Stimulated activated memory B cell treated with anti-CD40 and anti-IgM and Interleukin-4, amounts not matched to agents 10 μg/mL and 1 μg/mL and 100 μg/mL, for 72 hours (primary cell): ENCODE results near the gene WWOX.

ENCODE experiments used
- ATAC-seq: fragments of 150-1000 bp; cut with Tn5 transposase; 2 replicates; pipeline ENCODE4 v1.10.0; 2021
- H3K27ac Mint-ChIP-seq: one replicate; pipeline ENCODE4 v1.8.0; 2022; ENCODE audit warnings: mild to moderate bottlenecking, mixed read lengths
- H3K27me3 Mint-ChIP-seq: one replicate; pipeline ENCODE4 v1.8.0; 2022; ENCODE audit warnings: mixed read lengths
- H3K36me3 Mint-ChIP-seq: one replicate; pipeline ENCODE4 v1.8.0; 2022; ENCODE audit warnings: mixed read lengths
- H3K4me1 Mint-ChIP-seq: one replicate; pipeline ENCODE4 v1.8.0; 2022; ENCODE audit warnings: mixed read lengths
- H3K4me3 Mint-ChIP-seq: one replicate; pipeline ENCODE4 v1.8.0; 2022; ENCODE audit warnings: mild to moderate bottlenecking, moderate library complexity, mixed read lengths
- H3K9me3 Mint-ChIP-seq: one replicate; pipeline ENCODE4 v1.8.0; 2022; ENCODE audit warnings: mixed read lengths

WWOX gene

DNA sequence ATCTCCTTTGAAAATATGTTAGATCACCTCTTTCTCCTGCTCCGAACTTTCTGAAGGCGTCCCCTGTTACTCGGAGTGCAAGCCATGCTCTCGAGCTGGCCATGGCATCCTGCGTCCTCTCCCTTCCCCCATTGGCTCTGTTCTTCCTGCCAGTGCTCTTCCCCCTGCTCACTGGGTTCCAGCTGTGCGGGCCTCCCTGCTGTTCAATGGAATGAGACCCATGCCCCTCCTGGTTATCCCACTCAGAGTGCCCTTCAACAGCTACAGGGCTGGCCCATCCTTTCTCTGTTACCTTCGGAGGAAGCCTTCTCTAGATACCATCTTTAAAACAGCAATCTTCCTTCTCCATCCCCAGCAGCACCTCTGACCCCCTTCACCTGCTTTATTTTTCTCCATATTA, 996.8 kb downstream of the WWOX start:
- Mint-ChIP-seq H3K27ac (no peak overlapping the region), H3K4me1 (peaks cover 31% of the 10 kb centered on the region)

DNA sequence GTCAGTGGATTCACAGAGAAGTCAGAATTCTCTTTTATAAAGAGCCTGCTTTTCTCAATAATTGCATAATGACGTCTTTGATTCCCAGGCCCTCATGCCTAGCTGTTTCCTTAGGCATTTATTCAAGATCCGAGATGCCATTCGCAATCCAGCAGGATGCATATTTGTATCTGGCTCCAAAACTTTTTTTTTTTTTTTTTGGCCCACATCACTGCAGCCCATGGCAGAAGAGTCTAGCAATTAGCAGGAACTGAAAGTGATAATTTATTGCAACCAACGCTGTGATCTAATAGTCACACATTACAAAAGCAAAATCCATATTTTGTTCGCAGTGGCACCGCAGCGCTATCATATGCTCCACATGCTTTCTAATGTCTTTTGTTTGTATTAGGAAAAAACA, 997.7 kb downstream of the WWOX start:
- Mint-ChIP-seq H3K4me3 (no peak overlapping the region), H3K36me3 (peaks cover 9% of the 10 kb centered on the region), H3K4me1 (peaks cover 33% of the 10 kb centered on the region), H3K27me3 (peaks cover 29% of the 10 kb centered on the region), H3K27ac (no peak overlapping the region), H3K9me3 (no peaks in the 10 kb centered on the region)
- no peak for ATAC-seq

More for the DNA sequence above, 996.8 kb downstream of the WWOX start:
- H3K9me3 Mint-ChIP-seq, result no peaks in the 10 kb centered on the region
- ATAC-seq, result no peak
- H3K4me3 Mint-ChIP-seq, result no peak overlapping the region
- H3K36me3 Mint-ChIP-seq, result peaks cover 9% of the 10 kb centered on the region
- peaks cover 29% of the 10 kb centered on the region for H3K27me3 Mint-ChIP-seq

DNA sequence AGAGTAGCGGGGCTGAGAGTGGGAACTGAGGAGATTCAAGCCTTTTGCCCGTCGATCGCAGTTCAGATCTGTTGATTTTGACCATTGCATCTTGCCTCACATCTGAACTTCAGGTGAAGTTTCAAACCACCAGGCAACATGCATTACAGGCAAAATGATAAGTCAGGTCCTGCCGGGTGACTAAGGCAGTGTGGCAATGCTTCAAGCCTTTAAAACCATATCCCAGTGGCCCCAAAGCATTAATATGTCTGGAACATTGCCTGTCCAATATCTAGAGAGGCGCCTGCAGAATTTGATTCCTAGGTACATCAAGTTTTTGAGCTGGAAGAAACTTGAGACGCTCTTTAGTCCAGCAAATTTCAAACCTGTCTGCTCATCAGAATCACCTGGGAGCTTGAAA, 998.3 kb downstream of the WWOX start:
- Mint-ChIP-seq H3K27ac (no peak overlapping the region), H3K4me1 (peaks cover 33% of the 10 kb centered on the region), H3K36me3 (peaks cover 9% of the 10 kb centered on the region), H3K9me3 (no peaks in the 10 kb centered on the region), H3K27me3 (peaks cover 29% of the 10 kb centered on the region), H3K4me3 (no peak overlapping the region)
- ATAC-seq, result no peak

DNA sequence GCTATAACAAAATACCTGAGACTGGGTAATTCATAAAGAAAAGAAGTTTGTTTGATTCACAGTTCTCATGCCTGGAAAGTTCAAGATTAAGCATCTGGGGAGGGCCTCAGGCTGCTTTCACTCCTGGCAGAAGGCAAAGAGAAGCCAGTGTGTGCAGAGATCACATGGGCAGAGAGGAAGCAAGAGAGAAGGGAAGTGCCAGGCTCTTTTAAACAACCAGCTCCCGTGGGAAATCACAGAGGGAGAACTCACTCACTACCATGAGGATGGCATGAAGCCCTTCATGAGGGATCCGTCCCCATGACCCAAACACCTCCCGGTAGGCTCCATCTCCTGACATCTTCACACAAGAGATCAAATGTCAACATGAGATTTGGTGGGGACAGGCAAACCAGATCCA, 999.5 kb downstream of the WWOX start:
- Mint-ChIP-seq H3K4me3 (no peak overlapping the region), H3K9me3 (no peaks in the 10 kb centered on the region)

DNA sequence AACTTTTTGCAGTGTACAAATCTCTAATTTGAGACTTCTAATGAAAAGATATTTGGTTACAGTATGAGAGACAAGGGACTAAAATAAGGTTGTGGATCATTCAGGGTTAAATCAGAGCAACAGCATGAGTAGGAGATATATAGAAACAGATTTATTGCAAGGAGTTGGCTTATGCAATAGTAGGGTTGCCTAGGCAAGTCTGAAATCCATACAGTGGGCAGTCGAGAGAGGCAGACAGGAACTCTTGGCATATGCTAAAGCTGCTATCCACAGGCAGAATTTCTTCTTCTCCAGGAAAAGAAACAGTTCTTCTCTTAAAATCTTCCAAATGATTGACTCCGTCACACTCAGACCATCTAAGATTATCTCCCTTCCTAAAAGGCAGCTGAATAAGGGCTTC, 1000.3 kb downstream of the WWOX start:
- no peak for ATAC-seq
- H3K27me3 Mint-ChIP-seq, result peaks cover 29% of the 10 kb centered on the region
- H3K4me3 Mint-ChIP-seq, result no peak overlapping the region
- H3K36me3 Mint-ChIP-seq, result peaks cover 9% of the 10 kb centered on the region
- H3K27ac Mint-ChIP-seq, result no peak overlapping the region
- H3K9me3 Mint-ChIP-seq, result no peaks in the 10 kb centered on the region
- H3K4me1 Mint-ChIP-seq, result peaks cover 17% of the 10 kb centered on the region

More for the DNA sequence above, 999.5 kb downstream of the WWOX start:
- Mint-ChIP-seq H3K27me3 (peaks cover 29% of the 10 kb centered on the region), H3K27ac (no peak overlapping the region), H3K36me3 (peaks cover 9% of the 10 kb centered on the region), H3K4me1 (peaks cover 21% of the 10 kb centered on the region)
- ATAC-seq, result no peak

DNA sequence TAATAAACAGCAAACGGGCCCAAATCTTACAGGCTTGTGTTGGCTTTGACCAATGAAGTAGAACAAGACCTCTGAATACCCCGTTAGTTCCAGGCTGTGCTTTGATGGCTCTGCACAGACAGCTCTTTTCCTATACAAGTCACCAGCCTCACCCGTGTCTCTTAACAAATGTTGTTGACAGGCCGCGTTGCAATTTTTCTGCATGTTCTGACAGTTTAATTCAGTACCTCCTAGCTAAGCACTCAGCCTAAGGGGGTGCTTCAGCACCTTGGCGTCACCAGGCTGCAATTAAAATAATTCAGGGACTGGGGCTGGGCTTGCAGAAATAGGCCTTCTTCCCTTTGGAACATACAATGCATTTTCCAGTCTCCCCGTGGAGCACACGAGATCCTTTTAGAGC, 1001.0 kb downstream of the WWOX start:
- Mint-ChIP-seq H3K27ac (no peak overlapping the region), H3K4me1 (peaks cover 17% of the 10 kb centered on the region), H3K4me3 (no peak overlapping the region), H3K36me3 (peaks cover 9% of the 10 kb centered on the region), H3K9me3 (no peaks in the 10 kb centered on the region), H3K27me3 (peaks cover 29% of the 10 kb centered on the region)
- ATAC-seq, result no peak

DNA sequence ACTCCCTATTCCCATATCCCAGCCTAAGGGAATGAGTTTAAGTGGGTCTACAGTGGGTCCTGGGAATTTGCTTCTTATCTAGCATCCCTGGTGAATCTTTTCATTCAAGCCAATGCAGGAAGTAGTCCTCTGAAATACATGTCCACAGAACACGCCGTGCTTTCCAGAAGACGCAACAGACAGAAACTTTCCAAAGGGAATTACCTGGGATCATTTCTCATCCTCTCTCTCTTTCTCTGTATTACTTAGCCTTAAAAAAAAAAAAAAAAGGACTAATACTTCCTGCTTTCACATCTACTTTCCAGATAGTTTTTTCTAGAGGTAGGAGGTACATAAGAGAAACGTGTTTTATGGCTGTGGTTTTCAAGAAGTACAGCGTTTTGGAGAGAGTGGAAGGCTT, 1002.0 kb downstream of the WWOX start:
- no peaks in the 10 kb centered on the region for H3K9me3 Mint-ChIP-seq
- peaks cover 12% of the 10 kb centered on the region for H3K4me1 Mint-ChIP-seq
- peaks cover 4% of the 10 kb centered on the region for H3K36me3 Mint-ChIP-seq
- no peak overlapping the region for H3K4me3 Mint-ChIP-seq
- H3K27me3 Mint-ChIP-seq, result peaks cover 21% of the 10 kb centered on the region
- no peak overlapping the region for H3K27ac Mint-ChIP-seq
- no peak for ATAC-seq

DNA sequence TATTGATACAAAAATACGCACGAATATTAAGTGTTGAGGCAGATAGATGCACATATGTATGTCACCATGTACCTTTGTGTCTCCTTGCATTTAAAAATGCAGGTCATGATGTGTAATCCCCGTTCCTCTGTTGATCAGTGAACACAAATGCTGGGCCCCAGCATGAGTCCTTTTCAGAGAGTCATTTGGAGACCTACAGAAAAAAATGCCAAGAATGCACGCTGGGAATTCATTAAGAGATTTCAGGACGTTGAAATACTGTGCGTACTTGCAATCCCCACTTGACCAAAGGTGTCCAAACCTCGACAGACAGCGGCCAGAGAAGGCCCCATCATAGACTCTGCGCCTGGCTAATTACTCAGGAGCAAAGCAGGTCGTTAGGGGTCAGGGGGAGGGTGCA, 1005.1 kb downstream of the WWOX start:
- ATAC-seq, result no peak

DNA sequence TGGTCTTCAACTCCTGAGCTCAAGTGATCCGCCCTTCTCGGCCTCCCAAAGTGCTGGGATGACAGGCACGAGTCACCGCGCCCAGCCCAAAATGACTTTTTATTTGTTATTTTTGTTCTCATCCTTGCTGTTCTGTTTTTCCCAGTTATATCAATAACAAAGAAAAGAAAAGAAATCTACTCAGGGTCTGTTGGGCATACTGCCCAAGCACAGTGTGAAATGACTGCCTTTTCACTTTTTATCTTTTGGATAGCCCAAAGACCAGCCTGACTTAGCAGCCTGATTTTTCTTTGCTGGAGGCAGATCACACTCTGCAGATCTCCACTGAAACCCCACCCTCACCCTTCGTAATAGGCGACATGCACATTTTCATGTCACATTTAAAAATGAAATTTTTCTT, 1007.8 kb downstream of the WWOX start:
- peaks cover 17% of the 10 kb centered on the region for H3K27me3 Mint-ChIP-seq
- H3K27ac Mint-ChIP-seq, result no peak overlapping the region
- H3K4me3 Mint-ChIP-seq, result no peak overlapping the region
- H3K36me3 Mint-ChIP-seq, result no peaks in the 10 kb centered on the region
- H3K4me1 Mint-ChIP-seq, result no peaks in the 10 kb centered on the region
- H3K9me3 Mint-ChIP-seq, result no peaks in the 10 kb centered on the region
- ATAC-seq, result no peak

More for the DNA sequence above, 1005.1 kb downstream of the WWOX start:
- H3K27ac Mint-ChIP-seq, result no peak overlapping the region
- H3K9me3 Mint-ChIP-seq, result no peaks in the 10 kb centered on the region
- peaks cover 5% of the 10 kb centered on the region for H3K4me1 Mint-ChIP-seq
- no peaks in the 10 kb centered on the region for H3K36me3 Mint-ChIP-seq
- H3K27me3 Mint-ChIP-seq, result peaks cover 17% of the 10 kb centered on the region
- no peak overlapping the region for H3K4me3 Mint-ChIP-seq

DNA sequence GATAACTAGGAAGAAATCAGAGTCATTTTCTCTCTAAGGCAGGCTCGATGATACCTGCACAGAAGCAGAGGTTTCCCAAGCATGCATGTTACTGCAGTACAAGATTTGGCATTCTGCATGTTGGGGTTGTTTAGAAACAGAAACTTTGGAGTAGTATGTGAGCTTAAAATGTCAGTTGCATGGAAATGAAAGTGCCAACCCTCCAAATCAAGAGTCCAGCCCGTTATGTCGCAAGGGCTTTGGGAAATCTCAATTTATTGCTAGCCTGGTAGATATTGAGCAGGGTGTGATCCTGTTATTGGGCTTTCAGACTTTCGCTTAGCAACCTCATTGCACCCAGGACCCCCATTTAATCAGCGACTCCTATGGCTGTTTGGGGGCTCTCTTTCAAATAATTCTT, 1010.3 kb downstream of the WWOX start:
- Mint-ChIP-seq H3K27me3 (peaks cover 17% of the 10 kb centered on the region), H3K9me3 (no peaks in the 10 kb centered on the region), H3K4me1 (no peaks in the 10 kb centered on the region), H3K36me3 (no peaks in the 10 kb centered on the region), H3K27ac (no peak overlapping the region), H3K4me3 (no peak overlapping the region)
- ATAC-seq, result no peak

DNA sequence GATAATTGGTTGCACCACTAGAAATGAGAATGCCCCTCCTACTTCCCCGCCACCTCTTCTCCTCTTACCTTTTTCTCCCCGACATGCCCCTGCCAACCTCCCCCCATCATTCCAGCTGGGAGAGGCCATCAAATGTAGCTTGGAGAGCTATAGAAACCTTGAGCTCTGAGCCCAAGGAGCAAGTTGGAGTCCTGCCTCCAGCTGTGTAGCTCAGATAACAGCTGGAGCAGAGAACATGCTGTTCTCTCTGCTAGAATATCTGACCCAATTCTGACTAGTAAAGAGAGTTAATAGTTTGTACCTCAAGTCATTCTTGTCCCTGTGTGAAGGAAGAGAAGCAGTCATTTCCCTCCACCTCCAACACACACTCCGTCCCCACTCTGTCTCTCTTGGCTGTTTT, 1010.8 kb downstream of the WWOX start:
- no peak overlapping the region for H3K27ac Mint-ChIP-seq
- H3K4me3 Mint-ChIP-seq, result no peak overlapping the region
- no peaks in the 10 kb centered on the region for H3K9me3 Mint-ChIP-seq

DNA sequence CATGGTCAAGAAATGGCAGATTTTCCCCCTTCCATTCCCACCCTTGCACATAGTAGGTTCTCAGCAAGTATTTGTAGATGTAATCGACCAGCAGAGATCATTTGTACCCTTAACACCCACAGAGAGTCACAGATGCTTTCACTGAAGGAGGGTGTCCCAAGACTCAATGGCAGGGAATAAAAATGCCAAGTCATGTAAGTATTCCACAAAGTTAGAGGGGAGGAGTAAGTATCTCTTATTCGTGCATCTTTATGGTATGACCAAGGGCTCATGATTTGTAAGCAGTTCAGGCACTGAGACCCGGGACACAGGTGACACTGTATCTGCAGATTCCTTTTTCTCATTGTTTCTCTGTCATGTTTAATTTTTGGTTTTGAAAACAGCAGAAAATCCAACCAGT, 1011.5 kb downstream of the WWOX start:
- ATAC-seq, result no peak
- Mint-ChIP-seq H3K36me3 (no peaks in the 10 kb centered on the region), H3K27ac (no peak overlapping the region), H3K9me3 (no peaks in the 10 kb centered on the region), H3K27me3 (peaks cover 17% of the 10 kb centered on the region), H3K4me1 (no peaks in the 10 kb centered on the region), H3K4me3 (no peak overlapping the region)

More for the DNA sequence above, 1010.8 kb downstream of the WWOX start:
- H3K27me3 Mint-ChIP-seq, result peaks cover 17% of the 10 kb centered on the region
- no peak for ATAC-seq
- no peaks in the 10 kb centered on the region for H3K4me1 Mint-ChIP-seq
- no peaks in the 10 kb centered on the region for H3K36me3 Mint-ChIP-seq

DNA sequence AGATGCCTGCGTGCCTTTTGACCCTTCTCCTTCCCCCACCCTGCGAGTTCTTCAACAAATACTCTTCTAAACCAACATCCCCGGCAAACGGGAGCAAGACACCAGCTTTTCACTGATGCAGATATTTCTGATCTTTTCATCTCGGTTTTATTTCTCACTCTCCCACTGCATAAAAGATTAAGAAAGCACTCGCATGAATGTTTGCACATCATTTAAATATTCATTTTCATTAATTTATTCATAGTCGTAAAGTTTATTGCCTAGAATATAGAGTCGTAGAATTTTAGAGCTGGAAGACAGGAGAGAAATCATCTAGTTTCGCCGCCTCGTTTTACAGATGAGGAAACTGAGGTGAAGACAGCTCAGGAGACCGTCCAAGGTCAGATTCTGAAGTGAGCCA, 1013.0 kb downstream of the WWOX start:
- H3K36me3 Mint-ChIP-seq, result no peaks in the 10 kb centered on the region
- no peaks in the 10 kb centered on the region for H3K4me1 Mint-ChIP-seq
- ATAC-seq, result no peak
- no peaks in the 10 kb centered on the region for H3K9me3 Mint-ChIP-seq
- no peak overlapping the region for H3K27ac Mint-ChIP-seq
- no peak overlapping the region for H3K4me3 Mint-ChIP-seq
- H3K27me3 Mint-ChIP-seq, result peaks cover 17% of the 10 kb centered on the region

DNA sequence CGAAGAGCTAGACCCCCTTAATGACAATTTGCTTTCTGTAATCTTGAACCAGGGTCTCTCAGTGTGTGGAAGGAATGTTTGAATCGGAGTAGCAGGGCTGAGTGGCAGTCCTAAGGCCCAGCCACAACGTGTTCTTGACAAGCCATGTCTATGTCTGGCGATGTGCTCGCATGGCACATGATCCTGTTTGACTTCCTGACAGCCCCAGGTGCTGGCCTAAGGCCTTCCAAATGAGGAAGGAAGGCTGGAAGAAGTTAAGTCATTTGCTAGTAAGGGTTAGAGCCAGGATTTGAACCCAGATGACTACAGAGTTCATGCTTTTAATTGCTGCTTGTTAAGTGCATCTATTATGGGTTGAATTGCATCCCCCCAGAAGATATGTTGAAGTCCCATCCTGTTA, 1014.4 kb downstream of the WWOX start:
- Mint-ChIP-seq H3K4me3 (no peak overlapping the region), H3K27ac (no peak overlapping the region), H3K9me3 (no peaks in the 10 kb centered on the region), H3K4me1 (no peaks in the 10 kb centered on the region), H3K27me3 (peaks cover 6% of the 10 kb centered on the region), H3K36me3 (no peaks in the 10 kb centered on the region)
- ATAC-seq, result no peak

DNA sequence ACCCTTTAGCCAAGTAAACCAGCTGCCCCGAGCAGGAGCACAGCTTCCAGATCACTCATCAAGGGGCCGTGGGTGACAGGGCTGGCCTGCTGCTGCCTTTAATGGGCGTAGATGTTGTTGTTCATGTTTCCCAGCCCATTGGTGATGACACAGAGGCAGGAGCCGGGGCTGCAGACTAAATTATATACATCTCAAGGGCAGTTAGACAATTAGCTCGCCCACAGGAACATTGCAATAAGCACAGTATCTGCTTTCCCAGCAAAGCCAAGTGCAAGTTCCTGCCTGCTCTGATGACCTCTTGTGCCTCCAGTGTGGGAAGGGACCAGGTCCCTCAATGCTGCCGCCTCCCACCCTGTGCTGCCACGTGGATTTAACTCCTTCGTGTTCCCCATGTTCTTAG, 1015.3 kb downstream of the WWOX start:
- Mint-ChIP-seq H3K9me3 (no peaks in the 10 kb centered on the region), H3K4me1 (no peaks in the 10 kb centered on the region), H3K36me3 (no peaks in the 10 kb centered on the region), H3K27ac (no peak overlapping the region), H3K27me3 (no peaks in the 10 kb centered on the region), H3K4me3 (no peak overlapping the region)
- ATAC-seq, result no peak

DNA sequence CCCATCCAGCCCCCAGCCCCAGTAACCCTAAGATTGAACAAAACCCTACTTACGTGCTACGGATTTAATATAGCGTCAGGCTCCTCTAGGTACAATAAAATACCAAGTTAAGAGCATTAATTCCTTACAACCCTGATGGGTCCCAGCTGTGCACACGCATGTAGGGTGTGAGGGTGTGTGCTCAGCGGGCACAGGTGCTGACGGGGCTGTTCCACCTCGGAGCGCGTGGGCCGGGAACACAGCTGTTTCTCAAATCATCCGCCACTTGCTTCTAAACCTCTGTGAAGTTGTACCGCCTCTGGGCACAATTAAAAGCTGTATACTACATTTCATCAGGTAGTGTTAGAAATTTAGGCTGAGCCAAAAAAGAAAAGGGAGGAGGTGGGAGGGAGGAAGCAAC, 1022.5 kb downstream of the WWOX start:
- Mint-ChIP-seq H3K27me3 (no peaks in the 10 kb centered on the region), H3K36me3 (no peaks in the 10 kb centered on the region), H3K9me3 (peaks cover 4% of the 10 kb centered on the region), H3K4me3 (no peak overlapping the region), H3K27ac (no peak overlapping the region), H3K4me1 (no peaks in the 10 kb centered on the region)
- ATAC-seq, result no peak

DNA sequence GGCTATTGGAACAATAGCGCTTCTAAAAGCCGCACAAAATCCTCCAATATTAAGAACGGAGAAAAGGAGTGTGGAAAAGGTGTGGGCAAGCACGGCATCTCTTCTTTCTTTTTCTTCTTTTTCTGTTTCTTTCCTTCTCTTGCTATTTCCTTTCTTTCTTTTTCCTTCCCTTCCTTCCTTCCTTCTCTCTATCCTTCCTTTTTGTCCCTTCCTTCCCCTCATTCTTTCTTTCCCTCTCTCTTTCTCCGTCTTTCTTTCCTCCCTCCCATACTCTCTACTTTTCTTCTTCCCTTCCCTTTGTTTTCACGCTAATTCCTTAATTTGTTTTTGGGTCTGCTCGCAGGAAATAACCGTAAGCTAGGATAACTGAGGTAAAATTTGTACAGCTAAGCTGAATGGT, 1022.9 kb downstream of the WWOX start:
- Mint-ChIP-seq H3K27me3 (no peaks in the 10 kb centered on the region), H3K4me3 (no peak overlapping the region), H3K36me3 (no peaks in the 10 kb centered on the region), H3K27ac (no peak overlapping the region), H3K9me3 (peaks cover 4% of the 10 kb centered on the region), H3K4me1 (no peaks in the 10 kb centered on the region)
- no peak for ATAC-seq
